Spinal cord (tissue), 10 donors: ENCODE results near the gene NKD2. TPM values are rescaled to one million over a fixed set of nuclear protein-coding genes. Genes with fewer than 3 reads are reported as not detected.

Source experiments
- DNase-seq, 6 donors: peaks; one replicate each; pipeline versions ENCODE4 v3.0.0 to v3.0.0-alpha.2; 2013 to 2015; ENCODE audit warnings: low spot score in 6 of 6, low read depth in 4 of 6
- H3K27ac ChIP-seq: one replicate; pipeline ENCODE4 v1.5.1; 2013; ENCODE audit warnings: low read depth, low read length, control low read depth
- H3K27me3 ChIP-seq: one replicate; pipeline ENCODE4 v1.6.1; 2013; ENCODE audit warnings: low read length; ENCODE audit not compliant: control insufficient read depth, insufficient read depth
- H3K36me3 ChIP-seq: one replicate; pipeline ENCODE4 v1.6.1; 2013; ENCODE audit warnings: low read length; ENCODE audit not compliant: control insufficient read depth, insufficient read depth
- H3K4me1 ChIP-seq: one replicate; pipeline ENCODE4 v1.6.1; 2013; ENCODE audit warnings: low read length; ENCODE audit not compliant: control insufficient read depth, insufficient read depth
- H3K4me3 ChIP-seq: one replicate; pipeline ENCODE4 v1.5.1; 2013; ENCODE audit warnings: low read depth, low read length, control low read depth
- H3K9me3 ChIP-seq: one replicate; pipeline ENCODE4 v1.6.1; 2013; ENCODE audit warnings: low read length; ENCODE audit not compliant: control insufficient read depth, insufficient read depth
- WGBS: methylation state at CpG from one replicate; pipeline ENCODE4 v1.1.5; 2013; ENCODE audit warnings: missing lambda C conversion rate; ENCODE audit not compliant: insufficient coverage; 5-methylcytosine and 5-hydroxymethylcytosine counted together
- polyA plus RNA-seq, 2 donors: library from polyadenylated mRNA; unstranded; fragments of 120-200 nt; gene quantifications; one replicate each; pipeline ENCODE4 v1.2.1, GENCODE V29; 2013; ENCODE audit not compliant: insufficient read length in 2 of 2
- total RNA-seq, 2 donors: library from RNA; depleted of rRNA in 1 of 2; stranded (reverse); fragments of 120-200 nt in 1 of 2; fragments of >200 nt in 1 of 2; gene quantifications; one replicate each; pipeline versions ENCODE4 v1.2.3 to v1.2.4, GENCODE V29; 2013 to 2014
- donor health status: healthy.

NKD2 gene
- total and polyA plus RNA-seq, 4 donors, result 5.1 to 25.2 (median 15.4) TPM

DNA sequence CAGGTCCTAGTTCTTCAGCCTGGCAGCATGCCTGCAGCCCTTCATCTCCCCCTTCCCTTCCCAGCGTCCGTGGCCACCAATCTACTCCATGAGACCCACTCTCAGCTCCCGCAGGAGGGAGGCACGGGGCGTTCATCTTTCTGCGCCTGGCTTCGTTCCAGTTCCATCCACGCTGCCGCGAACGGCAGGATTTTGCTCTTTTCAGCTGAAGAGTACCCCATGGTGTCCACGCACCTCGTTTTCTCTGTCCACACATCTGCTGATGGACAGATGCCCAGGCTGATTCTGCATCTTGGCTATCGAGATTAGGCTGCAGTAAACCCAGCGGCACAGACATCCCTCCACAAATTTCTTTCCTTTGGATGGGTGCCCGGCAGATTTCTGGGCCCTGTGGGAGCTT lies 30.5 kb upstream of the NKD2 start:
- Histone ChIP-seq H3K36me3 (no peaks in the 10 kb centered on the region), H3K9me3 (no peaks in the 10 kb centered on the region), H3K4me3 (no peak overlapping the region), H3K4me1 (peaks cover 46% of the 10 kb centered on the region), H3K27me3 (no peaks in the 10 kb centered on the region), H3K27ac (peak overlapping the region; percentile 7)
- 14% methylated on average over 14 of the region's 16 CpGs for WGBS
- peak in 2 of 6 donors; percentile 57 to 74 for DNase-seq

DNA sequence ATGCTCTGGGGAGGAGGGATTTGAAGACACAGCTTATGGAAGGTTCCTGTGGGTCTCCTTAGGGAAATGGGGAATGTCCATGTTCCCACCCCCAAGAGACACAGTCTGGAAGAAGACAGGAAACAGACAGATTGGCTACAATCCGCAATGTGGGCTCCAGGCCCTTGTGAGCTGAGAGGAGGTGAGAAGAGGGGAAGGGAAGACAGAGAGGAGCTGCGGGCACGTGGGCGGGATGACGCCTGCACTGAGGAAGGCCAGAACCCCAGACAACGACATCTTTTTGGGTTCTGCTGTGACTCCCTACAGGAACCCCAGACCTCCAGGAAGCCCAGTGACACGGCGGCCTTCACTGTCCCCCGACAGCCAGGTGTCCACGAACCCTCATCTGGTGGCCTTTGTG lies 29.9 kb upstream of the NKD2 start:
- no peaks in the 10 kb centered on the region for H3K36me3 ChIP-seq
- no peak overlapping the region for H3K4me3 ChIP-seq
- H3K27me3 ChIP-seq, result no peaks in the 10 kb centered on the region
- H3K27ac ChIP-seq, result no peak overlapping the region
- H3K9me3 ChIP-seq, result no peaks in the 10 kb centered on the region
- H3K4me1 ChIP-seq, result peaks cover 46% of the 10 kb centered on the region
- 94% methylated on average over 6 of the region's 10 CpGs for WGBS
- no peak for DNase-seq

DNA sequence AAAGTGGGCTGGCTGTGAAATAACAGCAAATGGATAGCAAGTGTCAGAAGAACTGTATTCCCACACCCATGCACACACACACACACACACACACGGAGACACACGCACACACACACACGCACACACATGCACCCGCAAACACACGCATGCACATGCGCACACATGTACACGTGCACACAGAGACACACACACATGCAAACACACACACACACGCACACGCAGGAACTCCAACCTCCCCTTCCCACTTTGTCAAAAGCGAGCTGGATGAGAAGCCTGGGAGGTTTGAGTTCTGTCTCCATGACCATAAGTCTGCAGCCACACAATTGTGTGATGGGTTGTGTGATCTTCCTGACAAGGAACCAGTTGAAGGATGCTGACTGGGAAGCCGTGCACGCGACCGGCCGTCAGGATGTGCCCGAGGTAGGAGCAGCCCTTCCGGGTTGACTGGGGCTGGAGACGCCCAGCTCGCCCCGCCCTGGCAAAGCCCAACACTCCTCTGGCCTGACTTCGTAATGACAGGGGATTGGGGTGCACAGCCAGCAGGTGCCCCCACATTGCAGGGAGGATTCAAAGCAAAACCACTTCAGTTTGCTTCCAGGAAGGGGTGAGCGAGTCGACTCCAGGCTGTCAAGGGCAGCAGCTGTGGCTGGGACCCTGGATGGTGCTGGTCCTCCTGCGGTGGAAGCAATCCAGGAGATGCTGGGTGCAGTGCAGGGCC lies 29.3 kb upstream of the NKD2 start:
- no peaks in the 10 kb centered on the region for H3K9me3 ChIP-seq
- no peaks in the 10 kb centered on the region for H3K36me3 ChIP-seq
- H3K27me3 ChIP-seq, result no peaks in the 10 kb centered on the region
- DNase-seq, result no peak
- peaks cover 46% of the 10 kb centered on the region for H3K4me1 ChIP-seq
- 95% methylated on average over 16 of the region's 24 CpGs for WGBS
- no peak overlapping the region for H3K4me3 ChIP-seq
- H3K27ac ChIP-seq, result no peak overlapping the region

DNA sequence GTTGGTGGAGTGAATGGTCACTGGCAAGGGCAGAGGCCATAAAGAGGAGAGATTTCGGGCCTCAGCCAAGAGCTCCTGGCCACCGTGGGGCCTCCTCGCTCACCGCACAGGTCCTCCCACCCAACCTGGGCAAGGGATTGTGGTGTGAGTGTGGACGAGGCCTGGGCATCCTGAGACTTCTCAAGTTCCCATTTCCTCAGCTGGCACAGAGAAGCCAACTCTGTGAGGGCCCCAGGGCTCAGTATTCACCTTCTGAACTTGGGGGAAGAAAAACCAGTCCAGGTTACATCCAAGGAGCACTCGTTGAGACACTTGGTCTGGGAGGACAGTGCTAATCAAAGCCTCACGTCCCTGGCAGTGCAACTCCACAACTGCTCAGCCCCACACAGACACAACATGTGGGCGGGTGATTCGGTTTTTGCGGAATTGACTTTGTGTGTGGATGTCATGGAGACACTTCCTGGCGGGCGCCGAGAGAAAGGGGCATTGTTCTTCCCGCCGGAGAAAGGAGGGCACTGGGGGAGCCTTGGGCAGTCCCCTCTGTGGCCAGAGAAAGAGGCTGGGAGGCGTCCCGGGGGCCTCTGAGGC lies 28.5 kb upstream of the NKD2 start:
- DNase-seq, result peak in 2 of 6 donors; percentile 62 to 74
- Histone ChIP-seq H3K4me3 (no peak overlapping the region), H3K9me3 (no peaks in the 10 kb centered on the region), H3K27me3 (no peaks in the 10 kb centered on the region), H3K36me3 (no peaks in the 10 kb centered on the region), H3K27ac (peak overlapping the region; percentile 76), H3K4me1 (peaks cover 46% of the 10 kb centered on the region)
- WGBS, result 43% methylated on average over 12 of the region's 17 CpGs

DNA sequence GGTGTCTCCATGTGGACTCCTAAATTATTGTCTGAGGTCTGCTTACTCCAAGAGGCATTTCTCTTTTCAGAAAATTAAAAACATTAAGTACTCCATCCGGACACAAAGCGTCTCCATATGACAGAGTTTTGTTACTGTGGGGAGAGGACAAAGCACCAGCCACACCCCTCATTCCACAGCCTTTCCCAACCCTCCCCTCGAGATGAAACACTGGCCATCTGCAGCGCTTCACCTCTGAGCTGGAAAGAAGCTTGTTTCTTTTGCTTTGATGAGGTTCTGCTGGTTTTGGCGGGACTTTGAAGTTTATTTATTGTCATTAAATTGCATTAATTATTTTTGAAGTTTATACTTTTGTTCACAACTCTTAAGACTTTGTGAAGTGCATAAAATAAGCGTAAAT lies 27.6 kb upstream of the NKD2 start:
- no CpG with 5 or more reads among the region's 6 CpGs for WGBS
- peak in 1 of 6 donors; percentile 48 for DNase-seq
- Histone ChIP-seq H3K27ac (peak overlapping the region; percentile 76), H3K27me3 (no peaks in the 10 kb centered on the region), H3K9me3 (no peaks in the 10 kb centered on the region), H3K4me3 (no peak overlapping the region), H3K4me1 (peaks cover 46% of the 10 kb centered on the region), H3K36me3 (no peaks in the 10 kb centered on the region)

DNA sequence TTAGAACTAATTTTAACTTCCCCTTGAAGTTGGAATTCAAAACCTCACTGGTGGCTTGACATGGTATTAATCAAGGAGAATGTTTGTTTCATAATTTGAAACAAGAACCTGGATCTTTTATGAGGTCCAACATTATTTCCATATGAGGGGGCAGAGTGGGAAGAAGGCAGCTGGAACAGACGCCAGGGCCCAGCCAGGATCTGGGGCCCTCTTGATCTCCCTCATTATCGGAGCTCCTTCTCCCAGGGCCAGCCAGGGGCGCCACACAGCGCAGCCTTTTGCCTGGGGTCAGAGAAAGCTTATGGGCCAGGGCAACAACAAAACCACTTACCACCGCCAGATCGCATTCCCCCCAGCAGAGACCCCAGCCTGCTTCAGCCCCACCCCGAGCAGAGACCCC lies 27.1 kb upstream of the NKD2 start:
- DNase-seq, result no peak
- H3K27ac ChIP-seq, result peak overlapping the region; percentile 76
- H3K4me3 ChIP-seq, result no peak overlapping the region

DNA sequence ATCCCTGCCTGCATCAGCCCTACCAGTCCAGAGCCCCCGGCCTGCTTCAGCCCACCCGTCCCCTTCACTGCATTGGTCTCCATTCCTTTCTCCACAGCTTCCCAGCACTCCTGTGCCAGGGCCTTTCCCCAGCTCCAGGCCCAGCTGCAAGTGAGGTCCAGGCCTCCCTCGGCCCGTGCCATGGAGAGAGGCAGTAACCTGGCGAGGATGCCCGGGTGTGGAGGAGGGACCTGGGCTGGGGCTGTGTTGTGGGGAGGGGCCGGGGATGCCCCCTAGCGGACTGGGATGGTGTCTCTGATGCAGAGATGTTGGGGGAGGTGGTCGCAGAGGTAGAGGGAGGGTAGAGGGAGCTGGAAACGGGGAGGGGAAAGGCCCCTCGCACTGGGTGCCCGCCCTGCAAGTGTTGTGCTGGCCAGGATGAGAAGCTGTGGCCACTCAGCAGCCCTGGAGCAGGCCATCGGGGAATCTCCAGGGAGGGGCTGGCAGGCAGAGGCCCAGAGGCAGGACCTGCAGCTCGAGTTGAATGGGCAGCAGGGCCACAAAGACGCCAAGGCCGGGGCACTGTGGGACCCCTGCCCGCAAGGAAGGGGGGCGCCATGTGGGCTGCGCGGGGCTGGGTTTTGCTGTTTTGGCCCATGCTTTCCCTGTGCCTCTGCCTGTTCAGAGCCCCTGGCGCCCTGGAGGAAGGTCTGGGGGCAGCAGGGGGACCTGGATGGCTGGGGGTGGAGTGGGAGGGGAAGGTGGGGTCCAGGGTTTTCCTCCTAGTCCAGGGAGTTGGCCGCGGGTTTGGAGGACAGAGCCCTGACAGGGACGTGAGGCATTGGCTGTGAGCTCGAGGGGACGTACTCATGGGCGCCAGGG lies 26.0 kb upstream of the NKD2 start:
- Histone ChIP-seq H3K27ac (no peak overlapping the region), H3K27me3 (no peaks in the 10 kb centered on the region), H3K9me3 (no peaks in the 10 kb centered on the region), H3K4me1 (peaks cover 39% of the 10 kb centered on the region), H3K4me3 (no peak overlapping the region), H3K36me3 (no peaks in the 10 kb centered on the region)
- no peak for DNase-seq
- WGBS, result 60% methylated on average over 26 of the region's 27 CpGs

More for the DNA sequence above, 27.1 kb upstream of the NKD2 start:
- H3K9me3 ChIP-seq, result no peaks in the 10 kb centered on the region
- no peaks in the 10 kb centered on the region for H3K27me3 ChIP-seq
- WGBS, result 81% methylated on average over 7 of the region's 7 CpGs
- H3K36me3 ChIP-seq, result no peaks in the 10 kb centered on the region
- peaks cover 46% of the 10 kb centered on the region for H3K4me1 ChIP-seq

DNA sequence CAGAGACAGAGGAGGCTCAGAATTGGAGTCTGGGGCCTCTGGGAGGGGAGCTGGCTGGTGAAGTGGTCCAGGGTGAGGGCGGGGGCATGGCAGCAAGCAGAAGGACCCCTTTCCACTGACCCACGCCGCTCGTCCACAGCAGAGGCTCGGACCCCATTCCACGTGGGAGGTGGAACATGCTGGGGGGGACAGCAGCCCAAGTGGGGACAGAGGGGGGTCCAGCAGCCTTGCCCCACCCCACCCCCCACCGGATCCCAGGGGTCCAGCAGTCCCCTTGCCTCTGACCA lies 25.4 kb upstream of the NKD2 start:
- Histone ChIP-seq H3K4me1 (peaks cover 33% of the 10 kb centered on the region), H3K27ac (no peak overlapping the region)
- 92% methylated on average over 4 of the region's 7 CpGs for WGBS

DNA sequence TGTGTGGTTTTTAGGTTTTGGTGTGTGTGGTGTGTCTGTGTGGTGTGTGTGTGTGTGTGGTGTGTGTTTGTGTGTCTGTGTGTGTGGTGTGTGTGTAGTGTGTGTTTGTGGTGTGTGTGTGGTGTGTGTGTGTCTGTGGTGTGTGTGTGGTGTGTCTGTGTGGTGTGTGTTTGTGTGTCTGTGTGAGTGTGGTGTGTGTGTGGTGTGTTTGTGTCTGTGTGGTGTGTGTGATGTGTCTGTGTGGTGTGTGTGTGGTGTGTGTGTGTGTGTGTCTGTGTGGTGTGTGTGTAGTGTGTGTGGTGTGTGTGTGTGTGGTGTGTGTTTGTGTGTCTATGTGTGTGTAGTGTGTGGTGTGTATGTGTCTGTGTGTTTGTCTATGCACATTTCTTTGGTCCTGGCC lies 25.0 kb upstream of the NKD2 start:
- H3K27ac ChIP-seq, result no peak overlapping the region
- no peak overlapping the region for H3K4me3 ChIP-seq
- H3K9me3 ChIP-seq, result no peaks in the 10 kb centered on the region
- no peaks in the 10 kb centered on the region for H3K27me3 ChIP-seq
- no peak for DNase-seq
- H3K36me3 ChIP-seq, result no peaks in the 10 kb centered on the region
- H3K4me1 ChIP-seq, result peaks cover 29% of the 10 kb centered on the region

More for the DNA sequence above, 25.4 kb upstream of the NKD2 start:
- no peaks in the 10 kb centered on the region for H3K27me3 ChIP-seq
- DNase-seq, result no peak
- no peak overlapping the region for H3K4me3 ChIP-seq
- no peaks in the 10 kb centered on the region for H3K9me3 ChIP-seq
- no peaks in the 10 kb centered on the region for H3K36me3 ChIP-seq
